Neuronal stem cell (in vitro differentiated cells): Measurements from ENCODE around the gene PEAR1.

Source experiments
- DNase-seq: peaks from one replicate; pipeline ENCODE4 v3.0.0-alpha.2; 2013; ENCODE audit warnings: low spot score
- H2AFZ ChIP-seq: one replicate; pipeline ENCODE4 v1.6.1; 2013; ENCODE audit warnings: mild to moderate bottlenecking, low read length, inconsistent platforms
- H2AK5ac ChIP-seq: 2 replicates; pipeline ENCODE4 v1.6.1; 2013; ENCODE audit warnings: low read depth, mild to moderate bottlenecking, inconsistent platforms, low read length, moderate library complexity, mixed read lengths
- H2BK120ac ChIP-seq: 2 replicates; pipeline ENCODE4 v1.6.1; 2013; ENCODE audit warnings: low read depth, mild to moderate bottlenecking, inconsistent platforms, low read length, moderate library complexity, mixed read lengths
- H2BK12ac ChIP-seq: one replicate; pipeline ENCODE4 v1.6.1; 2013; ENCODE audit warnings: low read length, inconsistent platforms
- H2BK15ac ChIP-seq: 2 replicates; pipeline ENCODE4 v1.6.1; 2013; ENCODE audit warnings: mild to moderate bottlenecking, low read length, inconsistent platforms, mixed read lengths
- H2BK5ac ChIP-seq: one replicate; pipeline ENCODE4 v1.6.1; 2013; ENCODE audit warnings: inconsistent platforms, mild to moderate bottlenecking, low read length, moderate library complexity
- H3K14ac ChIP-seq: one replicate; pipeline ENCODE4 v1.6.1; 2013; ENCODE audit warnings: low read length, inconsistent platforms
- H3K18ac ChIP-seq: 2 replicates; pipeline ENCODE4 v1.6.1; 2013; ENCODE audit warnings: low read length, inconsistent platforms
- H3K23ac ChIP-seq: 2 replicates; pipeline ENCODE4 v1.6.1; 2013; ENCODE audit warnings: low read depth, mild to moderate bottlenecking, mixed read lengths, low read length, inconsistent platforms; ENCODE audit not compliant: poor library complexity
- H3K27ac ChIP-seq: replicated peaks from 3 replicates; pipeline ENCODE4 v1.5.1; 2013; ENCODE audit warnings: low read length, inconsistent platforms
- H3K27me3 ChIP-seq, 3 experiments: 2 replicates each; pipeline ENCODE4 v1.6.1; 2013; ENCODE audit warnings: low read length in 3 of 3, mild to moderate bottlenecking in 2 of 3, inconsistent platforms in 1 of 3, low read depth in 1 of 3, mixed read lengths in 1 of 3, moderate library complexity in 1 of 3; ENCODE audit not compliant: control insufficient read depth in 3 of 3, insufficient read depth in 3 of 3
- H3K36me3 ChIP-seq, 2 donors: replicated peaks in 1 of 2; 2 replicates each; pipeline ENCODE4 v1.6.1; 2013; ENCODE audit warnings: low read length in 2 of 2; ENCODE audit not compliant: control insufficient read depth in 2 of 2, insufficient read depth in 2 of 2
- H3K4ac ChIP-seq: 2 replicates; pipeline ENCODE4 v1.6.1; 2013; ENCODE audit warnings: inconsistent platforms, mild to moderate bottlenecking, low read length, moderate library complexity
- H3K4me1 ChIP-seq, 2 donors: 1 replicate in 1 of 2; 2 replicates in 1 of 2; pipeline ENCODE4 v1.6.1; 2013; ENCODE audit warnings: low read length in 2 of 2, low read depth in 1 of 2; ENCODE audit not compliant: control insufficient read depth in 2 of 2, insufficient read depth in 1 of 2
- H3K4me2 ChIP-seq: one replicate; pipeline ENCODE4 v1.6.1; 2013; ENCODE audit warnings: mild to moderate bottlenecking, low read length, inconsistent platforms; ENCODE audit not compliant: insufficient read depth, poor library complexity, severe bottlenecking
- H3K4me3 ChIP-seq, 2 donors: 2 replicates each; pipeline ENCODE4 v1.5.1; 2013; ENCODE audit warnings: low read length in 2 of 2, mild to moderate bottlenecking in 2 of 2, inconsistent platforms in 1 of 2, moderate library complexity in 1 of 2
- H3K79me1 ChIP-seq: one replicate; pipeline ENCODE4 v1.6.1; 2013; ENCODE audit warnings: low read depth, mild to moderate bottlenecking, inconsistent platforms, low read length, moderate library complexity
- H3K9ac ChIP-seq: one replicate; pipeline ENCODE4 v1.6.1; 2013; ENCODE audit warnings: mild to moderate bottlenecking, low read depth, low read length, inconsistent platforms; ENCODE audit not compliant: poor library complexity
- H3K9me3 ChIP-seq, 2 donors: replicated peaks in 1 of 2; 2 replicates each; pipeline versions ENCODE3 to v1.6.1; 2013; ENCODE audit warnings: low read length in 2 of 2, mild to moderate bottlenecking in 2 of 2, inconsistent platforms in 1 of 2, low read depth in 1 of 2, mixed read lengths in 1 of 2, moderate library complexity in 1 of 2; ENCODE audit not compliant: control insufficient read depth in 2 of 2, insufficient read depth in 1 of 2
- H4K8ac ChIP-seq: one replicate; pipeline ENCODE4 v1.6.1; 2013; ENCODE audit warnings: low read depth, mild to moderate bottlenecking, inconsistent platforms, low read length, moderate library complexity
- H4K91ac ChIP-seq: one replicate; pipeline ENCODE4 v1.6.1; 2013; ENCODE audit warnings: low read length, low read depth, mild to moderate bottlenecking, inconsistent platforms; ENCODE audit not compliant: poor library complexity
- WGBS, 2 donors: extraction: QIAGEN DNeasy Blood & Tissue Kit; methylation state at CpG; one replicate each; pipeline ENCODE4 v1.1.7; 2013; ENCODE audit warnings: missing lambda C conversion rate in 2 of 2, mixed read lengths in 1 of 2; ENCODE audit not compliant: insufficient read length in 2 of 2, insufficient replicate concordance in 1 of 2; ENCODE audit errors: extremely low coverage in 2 of 2; 5-methylcytosine and 5-hydroxymethylcytosine counted together

Gene PEAR1

DNA sequence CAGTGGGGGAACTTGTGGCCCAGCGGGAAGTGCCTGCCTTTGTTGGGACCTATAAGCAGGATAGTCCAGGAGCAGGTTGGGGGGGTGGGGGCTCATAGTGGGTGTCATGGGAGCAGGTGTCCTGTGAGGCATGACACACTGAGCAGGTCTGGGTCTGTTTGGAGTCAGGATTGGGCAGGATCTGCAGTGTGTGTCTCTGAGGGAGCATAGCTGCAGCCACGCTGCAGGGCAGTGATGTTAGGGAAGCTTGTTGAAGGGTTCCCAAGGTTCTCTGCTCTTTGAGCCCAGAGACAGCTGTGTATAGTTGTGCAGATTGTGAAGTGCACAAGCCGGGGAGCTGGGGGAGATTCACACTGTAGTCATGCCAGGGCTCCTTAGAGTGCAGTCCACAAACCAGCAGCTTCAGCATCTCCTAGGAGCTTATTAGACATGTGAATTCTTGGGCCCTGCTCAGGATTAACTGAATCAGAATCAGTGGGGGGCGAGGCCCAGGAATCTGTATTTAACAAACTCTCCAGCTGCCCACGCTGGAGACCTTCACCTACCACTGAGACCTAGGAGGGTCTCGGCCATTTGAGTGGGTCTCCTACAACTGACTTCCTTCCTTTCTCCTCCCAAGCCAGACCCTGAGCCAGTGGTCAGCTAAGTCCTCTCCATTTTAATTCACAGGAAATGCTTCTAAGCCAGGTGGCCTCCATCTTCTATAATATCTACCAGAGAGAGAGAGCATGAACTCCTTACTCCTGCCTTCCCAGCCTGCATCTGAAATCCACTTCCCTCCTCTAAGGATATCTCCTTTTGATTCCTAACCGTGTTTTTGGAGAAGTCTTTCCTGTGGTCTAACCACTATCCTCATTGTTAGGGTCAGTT, 45.7 kb upstream of the PEAR1 start:
- H3K27me3 ChIP-seq, result peaks cover 38 to 100% (median 79%) of the 10 kb centered on the region in 3 experiments
- H2BK120ac ChIP-seq, result no peak overlapping the region
- H2AFZ ChIP-seq, result no peak overlapping the region
- H3K27ac ChIP-seq, result no peak overlapping the region
- no peak overlapping the region for H3K9ac ChIP-seq
- no peak overlapping the region for H4K8ac ChIP-seq
- H2BK5ac ChIP-seq, result no peak overlapping the region
- no peak overlapping the region for H3K23ac ChIP-seq
- H3K4me3 ChIP-seq, result no peak overlapping the region
- WGBS, 2 donors, result no CpG with 5 or more reads among the region's 7 CpGs
- peaks cover 0 to 3% of the 10 kb centered on the region in 2 donors for H3K9me3 ChIP-seq
- no peak for DNase-seq
- H3K4ac ChIP-seq, result no peak overlapping the region
- no peak overlapping the region for H3K18ac ChIP-seq
- no peak overlapping the region for H4K91ac ChIP-seq
- no peaks in the 10 kb centered on the region for H3K79me1 ChIP-seq
- no peak overlapping the region for H3K4me2 ChIP-seq
- H3K14ac ChIP-seq, result no peak overlapping the region
- no peak overlapping the region for H2BK12ac ChIP-seq
- no peaks in the 10 kb centered on the region for H3K36me3 ChIP-seq
- peaks cover 0 to 10% of the 10 kb centered on the region in 2 donors for H3K4me1 ChIP-seq
- no peak overlapping the region for H2BK15ac ChIP-seq
- H2AK5ac ChIP-seq, result no peak overlapping the region

DNA sequence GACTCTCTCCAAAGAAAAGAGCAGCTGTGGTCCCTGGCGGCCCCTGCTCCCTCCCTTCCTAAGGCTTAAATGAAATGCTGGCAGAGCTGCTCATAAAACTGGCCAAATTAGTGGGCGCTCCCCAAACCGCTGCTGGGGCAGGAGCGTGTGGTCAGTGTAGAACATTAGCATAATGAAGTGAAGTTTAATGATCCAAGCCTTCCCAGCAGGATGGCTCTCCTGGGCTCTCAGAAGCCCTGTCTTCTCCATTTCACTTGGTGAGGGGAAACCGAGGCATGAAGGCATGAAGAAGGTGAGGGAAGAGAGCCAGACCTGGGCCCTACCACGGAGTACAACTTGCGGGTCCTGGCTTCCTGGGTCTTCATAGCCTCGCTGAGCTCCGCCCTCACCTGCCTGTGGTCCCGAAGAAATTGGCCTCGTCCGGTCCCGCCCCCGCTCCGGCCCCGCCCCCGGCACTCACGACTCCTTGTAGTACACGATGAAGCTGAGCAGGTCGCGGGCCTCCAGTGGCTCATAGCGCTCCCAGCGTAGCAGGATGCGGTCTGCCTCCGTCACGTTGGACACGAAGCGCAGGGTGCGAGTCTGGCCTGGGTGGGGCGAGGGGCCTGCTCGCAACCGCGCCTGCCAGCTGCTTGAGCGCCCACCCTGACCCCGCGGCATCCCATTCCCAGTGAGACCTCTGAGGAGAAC, 44.9 kb upstream of the PEAR1 start:
- H2BK120ac ChIP-seq, result no peak overlapping the region
- H2BK15ac ChIP-seq, result no peak overlapping the region
- peak overlapping the region; percentile 63 for H3K14ac ChIP-seq
- no peak overlapping the region for H2BK5ac ChIP-seq
- peak overlapping the region; percentile 78 for H3K18ac ChIP-seq
- no peaks in the 10 kb centered on the region for H3K79me1 ChIP-seq
- H4K8ac ChIP-seq, result no peak overlapping the region
- peak overlapping the region in 1 of 2 donors; percentile 19 for H3K4me3 ChIP-seq
- peaks cover 37 to 100% (median 76%) of the 10 kb centered on the region in 3 experiments for H3K27me3 ChIP-seq
- H3K9ac ChIP-seq, result peak overlapping the region; percentile 63
- H2AFZ ChIP-seq, result no peak overlapping the region
- no peaks in the 10 kb centered on the region for H3K36me3 ChIP-seq
- peaks cover 0 to 10% of the 10 kb centered on the region in 2 donors for H3K4me1 ChIP-seq
- no peak overlapping the region for H2BK12ac ChIP-seq
- DNase-seq, result no peak
- H4K91ac ChIP-seq, result no peak overlapping the region
- no peak overlapping the region for H3K4me2 ChIP-seq
- H3K27ac ChIP-seq, result no peak overlapping the region
- WGBS, 2 donors, result no CpG with 5 or more reads among the region's 36 CpGs
- peak overlapping the region; percentile 40 for H2AK5ac ChIP-seq
- peak overlapping the region; percentile 16 for H3K23ac ChIP-seq
- H3K9me3 ChIP-seq, result peaks cover 0 to 3% of the 10 kb centered on the region in 2 donors
- no peak overlapping the region for H3K4ac ChIP-seq

DNA sequence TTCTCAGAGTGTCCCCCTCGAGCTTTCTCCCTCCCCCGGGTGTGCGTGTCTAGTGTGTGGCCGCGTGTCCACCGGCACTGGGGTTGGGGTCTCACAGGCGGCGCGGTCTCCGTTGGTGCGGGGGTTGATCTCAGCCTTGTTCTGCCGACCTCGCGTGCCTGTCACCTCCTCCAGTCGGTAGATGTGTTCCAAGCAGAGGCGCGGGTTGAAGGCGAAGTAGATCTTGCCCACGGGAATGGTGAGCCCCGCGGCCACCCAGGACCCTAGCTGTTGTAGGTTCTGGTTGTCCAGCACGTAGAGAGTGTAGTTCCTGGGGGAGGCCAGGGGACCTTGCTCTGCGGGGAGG, 44.4 kb upstream of the PEAR1 start:
- Histone ChIP-seq H2BK5ac (no peak overlapping the region), H4K8ac (no peak overlapping the region), H2BK15ac (no peak overlapping the region), H2AK5ac (peak overlapping the region; percentile 40), H3K4ac (no peak overlapping the region), H3K4me3 (peak overlapping the region in 1 of 2 donors; percentile 19), H3K4me1 (peaks cover 0 to 10% of the 10 kb centered on the region in 2 donors), H3K18ac (peak overlapping the region; percentile 78), H3K23ac (peak overlapping the region; percentile 16), H3K36me3 (no peaks in the 10 kb centered on the region), H3K4me2 (no peak overlapping the region), H3K27ac (no peak overlapping the region), H2AFZ (no peak overlapping the region), H4K91ac (no peak overlapping the region), H3K14ac (peak overlapping the region; percentile 63), H2BK120ac (no peak overlapping the region), H3K27me3 (peaks cover 35 to 100% (median 73%) of the 10 kb centered on the region in 3 experiments), H3K9ac (peak overlapping the region; percentile 63), H2BK12ac (no peak overlapping the region), H3K9me3 (peaks cover 0 to 3% of the 10 kb centered on the region in 2 donors), H3K79me1 (no peaks in the 10 kb centered on the region)
- no CpG with 5 or more reads among the region's 23 CpGs for WGBS, 2 donors
- no peak for DNase-seq
